GM03348 (cell line): Measurements from ENCODE around the gene ZFR.
"Not testable (repeated sequence)": the region's sequence is repeated elsewhere in the genome, so short reads cannot be mapped to it uniquely, and the experiment has no call there.

Source experiments
- DNase-seq: peaks from one replicate; pipeline ENCODE4 v3.0.0; 2012; ENCODE audit warnings: low spot score

The ZFR gene

GRCh38 chr5:32319926-32320543, 124.5 kb downstream of the ZFR start:
- DNase-seq, result no peak

GRCh38 chr5:32319392-32319791, 125.1 kb downstream of the ZFR start:
- no peak for DNase-seq

- DNase-seq, result no peak
Measured at GRCh38 chr5:32317041-32317440, 127.5 kb downstream of the ZFR start.

GRCh38 chr5:32315221-32316014, 129.1 kb downstream of the ZFR start:
- no peak for DNase-seq

- no peak for DNase-seq
Measured at GRCh38 chr5:32314658-32315057, 129.9 kb downstream of the ZFR start.

GRCh38 chr5:32314152-32314488, 130.4 kb downstream of the ZFR start:
- DNase-seq, result not testable (repeated sequence)

- DNase-seq, result peak; percentile 99
Measured at GRCh38 chr5:32312595-32313332, 131.8 kb downstream of the ZFR start, which contains the start of gene MTMR12. Gene MTMR12, minus strand, starts transcription at chr5:32312939. Its CDS starts 101 bp downstream, at chr5:32312838.

GRCh38 chr5:32312197-32312594, 132.3 kb downstream of the ZFR start:
- peak; percentile 83 for DNase-seq

- peak; percentile 25 for DNase-seq
Measured at GRCh38 chr5:32311404-32312196, 132.9 kb downstream of the ZFR start.

GRCh38 chr5:32309761-32310160, 134.8 kb downstream of the ZFR start:
- no peak for DNase-seq

- peak; percentile 35 for DNase-seq
Measured at GRCh38 chr5:32308946-32309345, 135.6 kb downstream of the ZFR start.

GRCh38 chr5:32307769-32308194, 136.8 kb downstream of the ZFR start:
- DNase-seq, result no peak

GRCh38 chr5:32304622-32305021, 139.9 kb downstream of the ZFR start:
- DNase-seq, result no peak
